Body of pancreas (tissue), 4 donors: Measurements from ENCODE around the gene AMIGO3.
A peak's percentile ranks its signal among the peaks of the same experiment; 100 is the strongest.

Experiments
- CTCF ChIP-seq, 7 experiments: fragments of 450-650 bp in 4 of 7; fragments of 200-600 bp in 3 of 7; sonication (generic) in 3 of 7; IDR thresholded peaks; one replicate each; pipeline ENCODE4 v1.5.1; 2016 to 2019; ENCODE audit warnings: antibody characterized with exemption in 7 of 7
- POLR2A ChIP-seq, 3 donors: fragments of 450-650 bp; IDR thresholded peaks; one replicate each; pipeline ENCODE4 v1.6.1; 2016; ENCODE audit warnings: antibody characterized with exemption in 3 of 3, mild to moderate bottlenecking in 2 of 3

- TF ChIP-seq CTCF (IDR thresholded peaks at IDR 0.05) (no peak), POLR2A (IDR thresholded peaks at IDR 0.05) (peak in 2 of 3 donors; percentile 77 to 83)
Measured at GRCh38 chr3:49723296-49723627, 3.8 kb upstream of the AMIGO3 start.
